HG02884 (cell line): ENCODE measurements around the gene RASA4.
"Not testable (repeated sequence)": the region's sequence is repeated elsewhere in the genome, so short reads cannot be mapped to it uniquely, and the experiment has no call there.

ENCODE experiments used
- ATAC-seq: cut with Tn5 transposase; IDR thresholded peaks from one replicate; pipeline ENCODE4 v1.9.1; 2021; ENCODE audit warnings: mild to moderate bottlenecking, moderate library complexity; ENCODE audit not compliant: unreplicated experiment

Gene RASA4

GRCh38 chr7:102545288-102545687 is 71.3 kb downstream of the RASA4 start:
- ATAC-seq, result not testable (repeated sequence)

- ATAC-seq, result not testable (repeated sequence)
These were observed 72.2 kb downstream of the RASA4 start for GRCh38 chr7:102544372-102544771.

GRCh38 chr7:102543596-102543995 is 73.0 kb downstream of the RASA4 start, which contains the start of gene UPK3BL2:
Gene UPK3BL2 (minus strand): TSS chr7:102543696. CDS start chr7:102543636, 60 bp downstream.
- ATAC-seq, result not testable (repeated sequence)

GRCh38 chr7:102542771-102543170 is 73.8 kb downstream of the RASA4 start:
- not testable (repeated sequence) for ATAC-seq

- ATAC-seq, result not testable (repeated sequence)
These were observed 74.5 kb downstream of the RASA4 start for GRCh38 chr7:102542083-102542482.

GRCh38 chr7:102540604-102541003 is 76.0 kb downstream of the RASA4 start:
- ATAC-seq, result not testable (repeated sequence)

- not testable (repeated sequence) for ATAC-seq
These were observed 81.4 kb downstream of the RASA4 start for GRCh38 chr7:102535062-102535615.

GRCh38 chr7:102532127-102532526 is 84.4 kb downstream of the RASA4 start:
- not testable (repeated sequence) for ATAC-seq

- not testable (repeated sequence) for ATAC-seq
These were observed 85.0 kb downstream of the RASA4 start for GRCh38 chr7:102531583-102531982.

- not testable (repeated sequence) for ATAC-seq
These were observed 88.4 kb downstream of the RASA4 start for GRCh38 chr7:102527822-102528793.

GRCh38 chr7:102527182-102527581 is 89.4 kb downstream of the RASA4 start:
- ATAC-seq, result not testable (repeated sequence)

- ATAC-seq, result not testable (repeated sequence)
These were observed 91.8 kb downstream of the RASA4 start for GRCh38 chr7:102524803-102525202.
